Stimulated activated CD8-positive, alpha-beta memory T cell treated with anti-CD3 and anti-CD28 coated beads, Interleukin-7, amount 100 ng/mL, for 24 hours (primary cell): ENCODE results near the gene LRRK1.

Experiments
- DNase-seq: peaks from one replicate; pipeline ENCODE4 v3.0.0-alpha.2; 2020; ENCODE audit warnings: low read depth

LRRK1 gene

DNA sequence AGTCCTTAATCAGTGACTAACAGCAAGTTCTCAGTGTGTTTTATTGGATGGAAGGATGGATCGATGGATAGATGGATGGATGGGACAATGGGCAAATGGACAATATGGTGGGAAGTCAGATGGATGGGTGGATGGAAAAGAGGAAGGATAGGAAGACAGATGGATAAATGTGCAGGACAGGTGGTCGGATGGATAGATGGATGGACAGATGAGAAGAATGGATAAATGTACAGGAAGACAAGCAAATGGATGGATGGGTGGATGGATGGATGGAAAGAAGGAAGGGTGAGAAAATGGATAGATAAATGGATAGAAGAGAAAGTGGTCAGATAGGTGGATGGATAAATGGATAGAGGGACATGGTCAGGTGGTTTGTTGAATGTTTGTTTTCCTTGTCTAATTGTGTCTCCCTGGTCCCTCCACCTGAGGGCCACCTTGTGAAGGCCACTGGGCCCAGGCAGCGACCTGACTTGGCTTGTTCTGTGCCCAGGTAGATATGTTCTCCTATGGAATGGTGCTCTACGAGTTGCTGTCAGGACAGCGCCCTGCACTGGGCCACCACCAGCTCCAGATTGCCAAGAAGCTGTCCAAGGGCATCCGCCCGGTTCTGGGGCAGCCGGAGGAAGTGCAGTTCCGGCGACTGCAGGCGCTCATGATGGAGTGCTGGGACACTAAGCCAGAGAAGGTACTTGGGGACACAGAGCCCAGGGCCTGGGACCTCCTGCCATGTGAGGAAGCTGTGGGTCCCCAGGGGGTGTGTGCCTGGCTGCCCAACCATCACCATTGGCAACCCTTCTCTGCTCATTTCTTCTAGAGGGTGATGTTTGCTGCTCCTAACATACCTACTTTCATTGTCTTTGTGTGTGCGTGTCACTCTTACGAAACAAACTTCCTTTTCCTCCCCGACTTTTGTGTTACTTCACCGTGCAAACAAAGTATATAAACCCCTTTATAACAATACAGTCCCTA, 137.5 kb downstream of the LRRK1 start:
- no peak for DNase-seq

DNA sequence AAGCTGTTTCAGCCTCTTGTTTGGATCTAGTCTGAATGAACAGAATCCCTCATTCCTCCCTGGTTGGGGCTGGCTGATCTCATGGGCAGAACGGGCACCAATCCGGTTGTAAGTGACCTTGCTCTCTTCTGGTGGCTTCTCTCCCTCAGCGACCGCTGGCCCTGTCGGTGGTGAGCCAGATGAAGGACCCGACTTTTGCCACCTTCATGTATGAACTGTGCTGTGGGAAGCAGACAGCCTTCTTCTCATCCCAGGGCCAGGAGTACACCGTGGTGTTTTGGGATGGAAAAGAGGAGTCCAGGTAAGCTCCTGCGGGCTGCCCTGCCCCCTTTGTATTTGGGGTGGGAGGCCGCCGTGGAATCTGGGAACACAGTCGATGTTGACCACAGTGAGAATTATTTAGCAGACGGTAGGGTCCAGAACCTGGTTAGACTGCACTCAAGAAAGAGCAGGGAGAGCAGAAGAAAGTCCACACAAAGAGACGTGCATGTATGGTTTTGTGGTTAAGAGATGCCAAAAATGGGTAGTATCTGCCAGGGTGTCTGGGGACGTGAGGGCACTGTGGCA, 138.8 kb downstream of the LRRK1 start:
- DNase-seq, result no peak

DNA sequence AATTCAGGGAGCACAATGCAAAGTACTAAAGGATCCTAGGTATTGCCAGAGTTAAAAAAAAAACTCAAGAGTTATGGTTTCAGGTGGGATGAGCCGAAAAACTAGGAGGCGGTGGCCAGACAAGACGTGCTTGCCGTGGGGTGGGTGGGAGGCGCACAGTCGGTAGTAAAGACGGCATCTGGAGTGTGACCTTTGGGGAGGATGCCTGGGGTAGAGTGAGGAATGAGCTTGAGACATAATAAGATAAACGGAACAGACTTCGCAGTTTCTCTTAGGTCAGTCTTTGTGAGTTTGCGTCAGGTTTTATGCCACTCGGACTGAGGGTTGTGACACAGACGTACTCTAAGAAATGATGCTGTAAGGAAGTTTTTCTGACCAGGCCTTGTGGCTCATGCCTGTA, 139.6 kb downstream of the LRRK1 start:
- no peak for DNase-seq

DNA sequence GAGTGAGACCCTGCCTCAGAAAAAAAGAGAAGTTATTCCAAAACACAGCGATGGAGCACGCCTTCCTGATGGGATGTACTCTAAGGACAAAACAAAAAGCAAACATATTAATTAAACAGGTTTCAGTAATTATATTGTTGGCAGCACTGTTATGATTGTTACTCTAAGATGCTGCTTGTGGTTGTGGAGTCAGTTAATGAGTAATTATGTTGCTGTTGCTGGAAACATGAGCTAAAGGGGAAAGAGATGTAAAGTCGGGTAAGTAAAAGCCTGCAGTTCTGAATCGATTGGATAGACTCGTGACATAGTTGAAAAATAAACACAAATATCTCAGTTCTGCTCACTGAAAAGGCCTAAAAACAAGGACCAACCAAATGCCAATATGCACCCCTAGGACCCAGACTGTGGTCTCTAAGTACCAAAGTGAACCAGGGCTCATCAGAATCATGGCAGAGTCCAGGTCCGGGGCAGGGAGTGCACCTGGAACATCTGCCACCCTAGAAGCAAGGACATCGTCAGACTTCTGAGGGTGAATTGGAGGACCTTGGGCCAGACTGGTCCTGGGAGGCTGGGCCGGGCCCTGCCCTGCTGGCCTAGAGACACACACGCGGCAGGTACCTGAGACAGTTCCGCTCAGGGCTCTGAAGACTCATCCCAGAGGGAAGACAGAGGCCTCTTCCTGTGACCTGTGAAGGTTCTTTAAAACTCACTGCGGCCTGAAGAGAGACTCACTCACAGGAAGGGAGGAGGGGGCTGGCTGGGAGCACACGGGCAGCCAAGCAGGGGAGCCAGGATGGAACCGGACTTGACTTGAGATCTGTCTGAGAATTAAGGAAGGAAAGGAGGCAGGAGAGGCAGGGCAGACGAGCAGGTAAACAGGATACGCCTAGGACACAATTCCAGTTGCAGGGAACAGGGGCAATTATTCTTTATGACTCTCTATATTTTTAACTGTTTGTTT, 140.5 kb downstream of the LRRK1 start:
- DNase-seq, result no peak

DNA sequence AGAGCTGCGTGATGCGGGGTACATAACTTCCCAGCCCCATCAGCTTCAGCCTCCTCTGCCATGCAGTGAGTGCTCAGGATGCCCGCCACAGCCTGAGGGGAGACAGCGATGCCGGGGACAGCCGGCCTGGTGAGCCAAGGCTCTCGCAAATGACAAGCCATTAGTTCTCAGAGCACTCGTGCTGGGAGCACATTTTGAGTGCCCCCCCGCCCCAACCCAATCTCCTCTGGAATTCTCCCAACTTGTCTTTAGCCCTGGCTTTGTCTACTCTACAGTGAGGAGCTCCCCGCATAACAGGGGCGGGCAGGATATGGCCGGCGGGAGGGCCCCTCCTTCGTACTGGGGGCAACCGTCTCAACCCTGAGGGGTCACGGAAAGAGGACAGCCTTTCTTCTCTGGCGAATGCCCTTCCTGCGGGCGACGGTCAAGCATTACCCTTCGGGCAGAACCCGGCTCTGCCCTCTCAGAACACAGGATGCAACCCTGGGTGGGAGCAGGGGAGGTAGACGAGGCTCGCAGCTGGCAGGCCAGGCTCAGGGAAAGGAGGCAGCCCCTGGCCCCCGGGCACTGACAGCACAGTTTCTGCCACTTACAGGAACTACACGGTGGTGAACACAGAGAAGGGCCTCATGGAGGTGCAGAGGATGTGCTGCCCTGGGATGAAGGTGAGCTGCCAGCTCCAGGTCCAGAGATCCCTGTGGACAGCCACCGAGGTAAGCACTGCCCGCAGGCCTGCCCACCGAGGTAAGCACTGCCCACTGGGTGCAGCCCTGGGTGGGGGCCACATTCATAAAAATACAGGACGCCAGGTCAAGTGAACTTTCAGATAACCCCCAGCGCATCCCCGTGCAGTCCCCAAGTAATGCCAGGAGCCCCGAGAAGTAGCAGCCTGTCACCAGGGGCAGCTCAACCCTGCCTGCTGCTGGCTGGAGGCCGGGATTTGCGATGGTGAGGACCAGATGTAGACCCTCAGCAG, 141.7 kb downstream of the LRRK1 start:
- no peak for DNase-seq

DNA sequence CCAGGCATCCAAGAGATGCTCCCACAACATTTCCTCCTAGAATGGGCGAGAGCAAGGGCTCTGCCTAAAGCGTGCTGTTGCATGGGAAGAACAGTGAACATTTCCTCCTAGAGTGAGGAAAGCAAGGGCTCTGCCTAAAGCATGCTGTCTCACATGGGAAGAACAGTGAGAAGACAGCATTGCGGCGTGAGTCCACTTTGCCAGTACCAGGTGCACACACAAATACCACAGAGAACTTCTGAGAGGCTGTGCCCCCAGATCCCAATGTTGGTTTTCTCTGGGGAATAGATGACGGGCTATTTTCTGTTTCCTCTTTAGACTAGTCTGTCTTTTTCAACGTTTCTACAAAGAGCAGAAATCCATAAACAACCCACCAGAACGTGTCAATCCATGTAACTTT, 142.9 kb downstream of the LRRK1 start:
- no peak for DNase-seq

DNA sequence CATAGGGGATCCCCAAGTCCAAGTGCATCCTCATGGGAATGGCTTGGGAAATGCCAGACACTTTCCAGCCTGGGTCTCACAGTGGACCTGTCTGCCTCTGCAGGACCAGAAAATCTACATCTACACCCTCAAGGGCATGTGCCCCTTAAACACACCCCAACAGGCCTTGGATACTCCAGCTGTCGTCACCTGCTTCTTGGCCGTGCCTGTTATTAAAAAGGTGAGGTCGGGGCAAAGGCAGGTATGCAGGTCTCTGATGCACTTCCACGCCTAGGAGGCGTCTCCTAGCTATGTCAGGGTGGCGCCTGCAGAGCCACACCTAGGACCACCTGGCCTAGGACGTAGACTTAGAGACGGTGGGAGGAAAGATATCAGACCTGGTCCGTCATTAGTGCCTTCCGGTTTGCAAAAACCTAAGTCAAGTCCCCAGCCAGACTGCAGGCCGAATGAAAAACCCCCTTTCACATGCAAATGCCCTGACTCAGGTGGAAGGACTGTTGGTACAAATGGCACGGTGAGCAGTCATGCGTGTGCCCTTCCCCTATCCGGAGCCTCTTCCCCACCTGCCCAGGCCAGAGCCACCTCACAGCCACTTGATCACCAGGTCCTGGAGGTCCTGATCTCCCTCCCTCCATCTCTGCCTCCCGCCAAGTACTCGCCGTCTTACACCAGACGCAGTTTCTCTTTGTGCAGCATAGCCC, 143.5 kb downstream of the LRRK1 start:
- no peak for DNase-seq

DNA sequence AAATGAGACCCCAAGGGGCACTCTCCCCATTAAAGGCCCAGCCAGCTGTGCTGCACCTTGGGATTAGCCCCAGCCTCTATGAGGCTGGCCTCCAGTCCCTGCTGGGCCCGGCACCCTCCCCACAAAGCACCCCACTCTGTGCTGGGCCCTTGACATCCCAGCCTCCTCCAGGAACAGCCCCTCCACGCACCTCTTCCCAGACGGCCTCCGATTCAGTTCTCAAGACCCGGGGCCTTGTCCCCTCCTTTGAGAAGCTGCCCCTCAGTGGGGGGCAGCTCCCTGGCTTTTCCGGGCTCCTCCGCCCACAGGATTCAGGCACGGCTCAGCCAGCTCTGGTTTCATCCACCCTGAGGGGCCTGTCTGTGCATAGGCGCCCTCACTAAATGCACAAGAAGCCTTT, 144.1 kb downstream of the LRRK1 start:
- DNase-seq, result no peak

DNA sequence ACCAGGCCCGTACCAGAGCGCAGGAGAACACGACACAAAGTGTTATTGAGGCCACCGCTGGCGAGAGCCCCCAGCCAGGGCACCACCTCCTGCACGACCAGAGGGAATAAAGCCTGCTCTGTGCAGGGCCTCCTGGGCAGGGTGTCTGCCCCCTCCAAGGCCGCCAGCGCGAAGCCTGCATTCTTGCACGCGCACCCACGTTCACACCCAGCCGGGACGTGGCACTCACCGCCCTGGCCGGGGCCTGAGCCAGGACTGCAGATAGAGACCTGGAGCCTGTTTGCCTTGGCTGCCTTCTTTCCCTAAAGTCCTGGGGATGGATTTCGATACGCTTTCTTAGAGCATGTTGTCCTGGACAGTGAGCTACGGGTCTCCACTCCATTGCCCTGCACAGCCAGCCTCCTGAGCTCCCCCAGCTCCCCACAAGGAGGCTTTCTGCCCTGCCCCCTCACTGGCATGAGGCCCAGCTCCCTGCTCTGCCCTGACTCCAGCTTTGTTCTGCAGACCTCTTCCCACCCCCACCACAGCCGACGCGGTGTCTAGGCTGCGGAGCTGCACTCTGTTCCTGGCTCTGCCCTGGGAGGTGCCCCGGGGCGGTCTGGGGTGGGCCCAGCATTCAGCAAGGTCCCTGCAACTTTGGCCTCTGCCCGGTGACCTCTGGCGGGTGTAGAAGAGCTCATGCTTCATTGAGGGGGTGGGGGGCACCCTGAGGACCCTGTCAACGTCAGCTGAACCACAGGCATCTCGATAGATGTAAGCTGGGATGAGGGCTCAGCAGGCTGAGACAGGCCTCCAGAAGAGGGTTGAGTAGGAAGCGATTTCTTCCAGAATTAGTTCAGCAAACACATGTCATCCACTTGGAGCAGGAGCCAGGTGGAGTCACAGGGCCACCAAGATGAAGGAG, 145.0 kb downstream of the LRRK1 start:
- DNase-seq, result no peak

DNA sequence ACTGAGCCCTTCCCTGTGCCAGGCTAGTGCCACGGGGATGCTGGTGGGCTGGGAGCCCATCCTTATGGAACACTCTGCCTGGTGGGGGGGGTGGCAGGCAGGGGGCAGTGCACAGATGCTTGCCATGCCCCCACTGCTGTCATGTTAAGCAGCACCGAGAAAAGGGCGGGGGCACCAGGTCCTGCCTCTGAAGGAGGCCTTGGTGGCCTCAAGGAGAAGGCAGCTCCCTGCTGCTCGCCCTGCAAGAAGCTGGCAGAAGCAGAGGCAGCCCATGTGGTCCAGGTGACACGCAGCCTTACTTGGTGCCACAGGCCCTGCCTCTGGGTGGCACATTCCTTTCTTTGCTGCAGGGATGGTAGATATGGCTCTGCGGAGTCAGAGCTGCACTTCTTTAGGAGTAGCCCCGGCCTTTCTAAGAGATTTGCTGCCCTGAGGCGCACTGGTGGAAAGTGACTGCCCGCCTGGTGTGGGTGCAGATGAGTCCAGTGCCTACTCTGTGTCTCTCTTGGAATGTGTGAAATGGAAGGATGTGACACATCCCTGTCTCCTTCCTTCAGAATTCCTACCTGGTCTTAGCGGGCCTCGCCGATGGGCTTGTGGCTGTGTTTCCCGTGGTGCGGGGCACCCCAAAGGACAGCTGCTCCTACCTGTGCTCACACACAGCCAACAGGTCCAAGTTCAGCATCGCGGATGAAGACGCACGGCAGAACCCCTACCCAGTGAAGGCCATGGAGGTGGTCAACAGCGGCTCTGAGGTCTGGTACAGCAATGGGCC, 145.8 kb downstream of the LRRK1 start:
- no peak for DNase-seq

DNA sequence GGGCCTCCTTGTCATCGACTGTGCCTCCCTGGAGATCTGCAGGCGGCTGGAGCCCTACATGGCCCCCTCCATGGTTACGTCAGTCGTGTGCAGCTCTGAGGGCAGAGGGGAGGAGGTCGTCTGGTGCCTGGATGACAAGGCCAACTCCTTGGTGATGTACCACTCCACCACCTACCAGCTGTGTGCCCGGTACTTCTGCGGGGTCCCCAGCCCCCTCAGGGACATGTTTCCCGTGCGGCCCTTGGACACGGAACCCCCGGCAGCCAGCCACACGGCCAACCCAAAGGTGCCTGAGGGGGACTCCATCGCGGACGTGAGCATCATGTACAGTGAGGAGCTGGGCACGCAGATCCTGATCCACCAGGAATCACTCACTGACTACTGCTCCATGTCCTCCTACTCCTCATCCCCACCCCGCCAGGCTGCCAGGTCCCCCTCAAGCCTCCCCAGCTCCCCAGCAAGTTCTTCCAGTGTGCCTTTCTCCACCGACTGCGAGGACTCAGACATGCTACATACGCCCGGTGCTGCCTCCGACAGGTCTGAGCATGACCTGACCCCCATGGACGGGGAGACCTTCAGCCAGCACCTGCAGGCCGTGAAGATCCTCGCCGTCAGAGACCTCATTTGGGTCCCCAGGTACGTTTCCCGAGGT, 146.5 kb downstream of the LRRK1 start:
- DNase-seq, result no peak

DNA sequence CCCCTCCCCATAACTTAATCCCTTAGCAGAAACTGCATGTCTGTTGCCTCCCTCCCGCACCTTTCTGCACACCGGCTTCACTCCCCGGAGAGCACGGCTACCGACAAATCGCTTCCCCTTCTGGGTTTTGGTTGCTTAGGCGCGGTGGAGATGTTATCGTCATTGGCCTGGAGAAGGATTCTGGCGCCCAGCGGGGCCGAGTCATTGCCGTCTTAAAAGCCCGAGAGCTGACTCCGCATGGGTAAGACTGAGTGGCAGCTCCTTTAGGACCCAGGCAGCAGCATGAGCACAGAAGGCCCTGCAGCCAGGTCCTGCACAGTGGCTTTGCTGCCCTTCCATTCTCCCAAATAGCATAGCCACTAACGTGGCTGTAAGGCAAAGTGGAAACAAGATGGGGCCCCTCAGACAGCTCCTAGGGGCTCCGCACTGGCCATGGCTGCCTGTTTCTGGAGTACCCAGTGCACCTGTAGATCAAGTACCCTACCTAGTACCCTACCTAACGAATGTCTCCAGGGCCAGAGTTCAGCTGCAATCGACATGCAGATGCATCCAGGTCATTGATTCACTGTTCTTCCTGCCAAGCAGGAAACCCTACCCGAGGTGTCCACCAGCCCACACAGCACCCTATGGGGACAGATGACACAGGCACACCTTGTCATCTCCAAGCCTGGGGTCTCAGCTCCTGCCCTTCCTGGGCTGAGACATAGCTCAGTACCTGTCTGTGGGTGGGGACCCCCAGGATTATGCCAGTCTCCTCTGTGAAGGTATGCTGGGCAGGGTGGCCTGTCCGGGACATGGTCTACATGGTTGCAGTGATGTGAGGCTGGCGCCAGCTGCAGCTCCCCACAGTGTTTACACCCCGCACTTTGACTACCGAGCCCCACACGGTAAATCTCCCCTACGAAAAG, 147.6 kb downstream of the LRRK1 start:
- no peak for DNase-seq

DNA sequence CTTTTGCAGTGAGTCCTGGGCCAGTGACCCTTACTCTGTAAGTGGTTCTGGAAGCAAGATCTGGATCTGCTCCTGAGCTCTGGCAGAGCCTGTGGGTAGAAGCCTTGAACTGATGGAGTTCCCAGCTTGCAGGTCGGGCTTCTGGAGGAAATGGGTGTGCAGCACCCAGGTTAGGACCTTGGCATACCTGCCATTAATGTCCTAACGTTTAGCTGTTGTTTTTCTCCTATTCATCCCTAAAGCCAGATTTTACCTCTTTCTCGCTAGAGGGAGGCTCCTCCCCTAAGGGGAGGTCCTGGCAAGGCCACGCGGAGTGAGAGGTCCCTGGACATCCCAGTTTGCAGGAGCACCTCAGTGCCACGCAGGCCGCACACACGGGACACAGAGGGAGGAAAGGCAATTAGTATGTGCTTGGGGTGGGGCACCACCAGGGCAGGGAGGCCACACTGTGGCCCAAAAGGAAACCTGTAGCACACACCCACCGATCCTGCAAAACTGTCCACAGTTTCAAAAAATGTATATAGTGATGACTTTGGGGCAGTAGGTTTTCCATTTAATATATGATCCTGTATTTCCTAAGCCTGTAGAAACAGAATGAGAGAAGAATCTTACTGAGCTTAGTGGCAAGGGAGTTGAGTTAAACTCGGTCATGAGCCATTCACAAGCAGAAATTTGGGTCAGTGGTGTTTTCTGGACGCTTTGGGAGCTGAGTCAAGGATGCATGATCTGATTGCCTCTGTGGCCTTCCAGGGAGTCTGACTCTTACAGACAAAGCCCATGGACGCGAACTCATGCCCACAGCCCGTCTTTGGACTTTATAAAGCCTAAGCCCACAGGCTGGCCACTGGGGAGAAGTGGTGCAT, 148.7 kb downstream of the LRRK1 start:
- DNase-seq, result no peak

DNA sequence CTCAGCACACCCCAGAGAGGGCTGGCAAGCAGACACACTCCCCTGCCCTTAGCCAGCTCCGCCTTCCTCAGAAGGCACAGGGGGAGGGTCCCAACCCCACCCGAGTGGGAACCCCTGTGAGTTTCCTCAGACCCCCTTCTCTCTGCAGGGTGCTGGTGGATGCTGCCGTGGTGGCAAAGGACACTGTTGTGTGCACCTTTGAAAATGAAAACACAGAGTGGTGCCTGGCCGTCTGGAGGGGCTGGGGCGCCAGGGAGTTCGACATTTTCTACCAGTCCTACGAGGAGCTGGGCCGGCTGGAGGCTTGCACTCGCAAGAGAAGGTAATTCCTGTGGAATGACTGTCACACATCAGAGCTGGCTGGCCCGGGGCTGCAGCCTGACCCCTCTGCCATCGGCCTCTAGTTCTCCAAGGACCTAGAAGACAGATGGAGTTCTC, 149.4 kb downstream of the LRRK1 start:
- DNase-seq, result no peak

DNA sequence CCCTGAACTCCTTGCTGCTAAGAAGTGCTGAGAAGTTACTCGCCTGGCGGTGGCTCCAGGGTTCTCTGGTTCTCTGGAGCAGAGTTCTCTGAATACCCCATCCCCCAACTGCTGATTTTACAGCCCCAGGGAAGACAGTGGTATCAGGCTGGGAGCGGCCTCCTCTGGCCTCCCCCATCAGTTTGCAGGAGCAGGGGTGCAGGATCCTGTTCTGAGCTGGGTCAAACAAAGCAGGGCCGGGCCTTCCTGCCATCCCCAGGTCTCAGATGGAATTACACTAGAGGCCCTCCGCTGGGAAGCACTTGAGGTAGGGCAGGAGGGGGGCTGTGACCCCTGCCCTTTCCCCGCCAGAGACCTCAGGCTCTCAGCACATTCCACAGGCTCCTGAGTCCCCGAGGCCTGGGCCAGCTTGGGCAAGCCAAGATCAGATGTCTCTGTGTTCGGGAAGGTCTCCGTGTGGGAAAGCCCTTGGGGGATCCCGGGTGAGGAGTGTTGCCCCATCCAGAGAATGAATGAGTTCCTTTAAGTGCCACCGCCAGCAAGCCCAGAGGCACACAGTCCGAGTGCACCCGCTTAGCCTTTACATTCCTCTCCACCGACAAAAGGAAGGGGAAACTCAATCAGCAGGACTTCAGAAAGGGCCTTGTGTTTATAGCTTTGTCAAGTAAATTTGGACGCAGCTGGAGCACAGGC, 149.9 kb downstream of the LRRK1 start:
- no peak for DNase-seq

DNA sequence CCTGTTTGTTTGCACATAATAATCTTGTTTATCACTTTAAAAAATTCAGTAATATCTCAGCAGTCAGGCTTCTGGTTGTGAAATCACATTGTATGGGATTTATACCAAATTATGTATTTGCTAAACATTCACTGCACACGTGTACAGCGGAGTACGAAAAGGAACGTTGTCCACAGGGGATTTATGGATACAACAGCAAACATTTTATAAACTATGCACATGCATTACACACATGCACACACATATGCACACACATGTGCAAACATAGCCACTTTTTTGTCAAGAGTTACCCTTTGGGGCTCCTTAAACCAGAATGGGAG, 150.5 kb downstream of the LRRK1 start:
- DNase-seq, result no peak
